HG03108 (cell line): ENCODE data around the gene MBD5.

Experiments
- ATAC-seq: cut with Tn5 transposase; IDR thresholded peaks from one replicate; pipeline ENCODE4 v1.9.1; 2021; ENCODE audit warnings: moderate library complexity; ENCODE audit not compliant: unreplicated experiment

Gene MBD5

DNA sequence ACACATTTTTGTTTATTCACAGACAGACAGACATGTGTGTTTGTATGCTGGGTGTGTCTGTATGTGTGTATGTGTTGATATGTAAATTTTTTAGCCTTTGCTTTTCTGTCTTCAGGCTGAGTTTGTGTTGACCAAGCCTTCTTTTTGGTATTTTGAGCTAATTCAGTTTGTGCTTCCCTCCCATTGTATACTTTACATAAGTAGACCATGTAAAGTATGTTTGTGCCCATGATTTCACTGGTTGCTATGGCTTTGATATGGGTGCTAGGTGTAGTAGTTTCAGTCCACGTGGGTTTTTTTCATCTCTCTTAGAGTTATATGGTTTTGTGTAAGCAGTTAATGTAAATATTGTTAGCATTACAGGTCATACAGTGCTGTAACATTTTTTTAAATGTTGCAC, 494.2 kb downstream of the MBD5 start:
- ATAC-seq, result no peak

DNA sequence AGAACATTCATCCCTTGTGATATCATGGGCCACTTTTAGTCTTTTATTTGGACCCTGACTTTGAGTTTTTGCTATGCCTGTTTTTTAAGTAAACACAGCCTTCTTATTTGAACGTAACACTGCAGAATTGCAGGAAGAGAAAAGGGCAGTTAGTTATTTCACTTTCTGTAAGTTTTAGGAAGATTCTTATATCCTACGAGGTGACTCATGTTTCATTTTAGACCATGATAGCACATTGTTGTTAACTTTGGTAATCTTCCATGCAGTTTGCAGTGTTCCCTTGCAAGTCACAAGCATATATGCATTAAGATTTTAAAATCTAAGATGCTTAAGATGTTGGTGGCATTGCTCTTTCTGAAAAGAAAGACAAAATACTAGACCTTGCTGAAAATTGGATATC, 495.1 kb downstream of the MBD5 start:
- ATAC-seq, result no peak

DNA sequence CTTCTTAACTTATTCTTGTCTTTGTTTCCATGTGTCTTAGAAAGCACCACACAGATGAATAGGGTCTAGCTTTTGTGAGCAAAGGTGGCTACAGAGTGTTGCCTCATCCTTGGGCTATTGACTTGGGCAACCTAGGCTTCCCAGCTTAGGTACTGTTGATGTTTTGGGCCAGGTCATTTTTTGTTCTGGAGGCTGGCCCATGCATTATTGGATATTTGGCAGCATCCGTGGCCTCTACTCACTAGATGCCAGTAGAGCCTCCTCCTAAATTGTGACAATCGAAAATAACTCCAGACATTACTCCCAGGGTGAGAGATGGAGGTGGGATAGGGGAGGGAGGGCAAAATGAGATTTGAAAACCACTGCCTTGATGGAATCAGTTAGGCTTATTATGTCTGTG, 496.4 kb downstream of the MBD5 start:
- ATAC-seq, result no peak

DNA sequence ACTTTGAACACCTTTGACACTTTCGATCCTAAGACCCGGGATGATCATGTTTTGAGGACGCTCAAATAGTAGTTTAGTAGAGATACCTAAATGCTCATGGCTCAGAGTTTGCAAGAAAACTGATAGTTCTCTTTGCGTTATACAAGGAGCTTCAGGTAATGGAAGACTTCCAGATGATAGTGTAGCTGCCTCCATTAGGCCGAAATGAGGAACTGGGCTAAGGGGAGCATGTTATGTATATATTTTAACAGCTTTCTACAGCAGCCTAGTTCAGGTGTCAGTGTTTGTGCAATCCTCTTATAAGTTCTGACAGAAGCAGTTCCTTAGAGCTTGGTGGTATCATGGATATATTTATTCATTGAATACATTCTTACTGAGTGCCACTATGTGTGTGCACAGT, 496.9 kb downstream of the MBD5 start:
- no peak for ATAC-seq

DNA sequence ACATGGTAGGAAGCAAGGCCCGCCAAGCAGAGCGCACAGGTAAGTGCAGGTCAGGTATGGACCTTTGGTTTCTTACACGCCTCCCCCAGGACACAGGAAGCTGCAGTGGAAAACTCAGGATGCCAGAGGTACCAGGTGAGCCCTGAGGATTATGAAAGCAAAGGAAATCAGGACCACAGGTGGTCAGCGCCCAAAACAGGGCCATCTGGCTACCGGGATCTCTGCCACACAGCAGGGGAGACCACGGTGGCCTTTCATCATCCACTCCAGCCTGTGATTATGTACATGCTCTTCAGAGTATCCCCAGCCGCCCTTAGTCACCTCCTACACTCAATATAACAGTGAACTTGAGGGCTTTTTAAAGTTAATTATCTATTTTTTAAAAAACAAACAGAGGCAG, 498.1 kb downstream of the MBD5 start:
- no peak for ATAC-seq

DNA sequence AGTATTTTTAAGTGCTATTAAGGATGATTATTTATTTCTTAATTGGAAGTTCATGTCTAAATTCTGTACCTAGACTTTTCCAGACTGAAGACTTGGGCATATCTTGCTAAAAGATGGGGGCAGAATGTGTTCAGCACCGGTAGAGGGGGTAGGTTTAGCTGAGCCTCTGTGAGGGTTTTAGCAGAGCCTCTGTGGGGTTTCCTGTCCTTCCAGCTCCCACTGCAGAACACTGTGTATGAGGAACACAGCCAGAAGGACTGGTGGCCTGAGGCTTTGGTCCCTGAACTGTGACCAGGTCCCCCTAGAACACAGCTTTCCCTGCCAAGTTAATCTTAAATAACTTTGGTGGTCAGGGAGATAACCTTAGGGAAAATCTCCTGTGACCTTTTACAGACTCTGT, 500.3 kb downstream of the MBD5 start:
- ATAC-seq, result no peak

DNA sequence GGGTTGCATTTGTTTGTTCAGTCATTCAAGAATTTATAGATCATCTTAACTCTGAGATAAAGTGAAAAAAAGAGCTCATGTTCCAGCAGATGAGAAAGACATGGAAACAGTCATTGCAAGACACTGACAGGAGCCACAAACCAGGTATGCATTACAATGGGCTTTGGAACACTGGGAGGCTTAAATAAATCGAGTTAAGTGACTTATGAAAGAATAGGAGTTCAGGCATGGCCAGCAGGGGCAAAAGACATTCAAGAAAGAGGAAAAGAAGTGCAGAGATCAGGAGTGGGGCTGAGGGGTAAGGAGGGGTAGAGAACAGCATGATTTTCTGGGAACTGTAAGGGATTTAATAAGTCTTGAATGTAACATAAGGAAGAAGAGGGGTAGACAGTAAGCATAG, 502.4 kb downstream of the MBD5 start:
- no peak for ATAC-seq

DNA sequence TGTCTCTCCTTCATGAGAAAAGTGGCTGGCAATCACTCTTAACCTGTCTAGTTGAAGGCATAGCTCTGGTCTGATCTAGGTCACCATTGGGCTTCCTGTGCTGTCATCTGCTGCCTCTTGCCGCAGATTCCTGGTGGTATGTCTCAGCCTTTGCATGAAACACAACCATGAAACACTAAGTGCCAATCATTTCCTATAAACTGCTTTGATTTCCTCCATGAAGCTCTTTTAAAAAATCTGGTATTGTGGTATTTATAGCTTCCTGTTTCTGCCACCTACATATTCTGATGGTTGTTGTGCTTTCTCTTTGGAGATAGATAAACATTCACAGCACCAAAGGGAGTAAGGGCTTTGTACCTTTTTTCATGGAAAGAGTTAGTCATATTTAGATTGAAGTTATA, 503.6 kb downstream of the MBD5 start:
- no peak for ATAC-seq

DNA sequence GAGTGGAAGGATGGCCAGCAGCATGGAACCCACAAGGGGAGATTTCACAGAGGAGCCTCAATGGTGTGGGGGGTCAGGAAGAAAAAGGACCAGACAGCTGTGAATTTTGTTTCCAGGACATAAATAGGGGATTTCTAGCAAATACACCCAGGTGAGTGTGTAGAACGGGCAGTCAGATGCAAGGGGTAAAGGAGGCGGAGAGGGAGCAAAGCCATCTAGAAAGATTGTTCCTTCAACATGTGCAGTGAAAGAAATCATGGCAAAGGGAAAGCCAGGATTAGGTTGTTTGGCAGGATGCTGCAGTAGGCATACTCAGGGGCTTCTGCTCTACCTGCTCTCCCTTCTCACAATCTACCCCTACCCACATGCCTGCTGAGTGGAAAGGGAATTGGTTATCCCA, 504.2 kb downstream of the MBD5 start:
- no peak for ATAC-seq

DNA sequence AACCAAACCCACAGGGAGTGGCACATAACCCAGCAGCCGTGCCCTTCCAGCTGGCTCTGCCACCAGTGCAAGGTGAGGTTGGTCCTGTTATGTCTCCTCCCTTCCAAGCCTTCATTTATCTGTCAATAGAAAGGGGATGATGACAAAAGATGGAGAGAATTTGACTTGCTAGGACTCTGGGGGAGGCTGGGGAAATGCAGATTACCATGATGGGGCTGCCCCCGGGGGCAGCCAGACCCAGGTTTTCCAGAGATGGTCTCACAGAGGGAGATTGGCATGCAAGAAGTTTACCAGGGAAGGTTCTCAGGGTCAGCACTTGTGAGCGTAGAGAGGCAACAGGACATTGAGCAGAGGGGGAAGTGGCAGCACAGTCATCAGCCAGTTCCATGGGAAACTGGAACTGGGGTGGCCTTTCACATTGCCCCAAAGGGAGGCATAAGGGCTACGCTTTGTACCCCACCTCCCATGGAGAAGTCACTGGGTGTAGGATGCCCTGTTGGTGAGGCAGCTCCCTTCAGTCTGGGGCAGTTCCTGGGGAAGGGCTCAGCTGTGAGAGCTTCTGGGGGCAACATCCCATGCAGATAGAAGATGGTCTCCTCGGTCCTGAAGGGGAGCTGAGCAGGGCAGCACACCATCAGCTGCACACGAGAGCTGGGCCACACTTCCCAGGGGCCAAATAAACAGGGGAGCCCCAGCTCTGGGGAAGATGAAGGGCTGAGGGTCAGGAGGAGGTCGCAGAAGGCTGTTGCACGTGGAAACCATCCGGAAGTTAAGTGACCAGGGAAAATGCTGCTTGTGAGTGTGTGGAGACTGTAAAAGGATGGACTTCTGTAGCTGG, 505.8 kb downstream of the MBD5 start:
- no peak for ATAC-seq

DNA sequence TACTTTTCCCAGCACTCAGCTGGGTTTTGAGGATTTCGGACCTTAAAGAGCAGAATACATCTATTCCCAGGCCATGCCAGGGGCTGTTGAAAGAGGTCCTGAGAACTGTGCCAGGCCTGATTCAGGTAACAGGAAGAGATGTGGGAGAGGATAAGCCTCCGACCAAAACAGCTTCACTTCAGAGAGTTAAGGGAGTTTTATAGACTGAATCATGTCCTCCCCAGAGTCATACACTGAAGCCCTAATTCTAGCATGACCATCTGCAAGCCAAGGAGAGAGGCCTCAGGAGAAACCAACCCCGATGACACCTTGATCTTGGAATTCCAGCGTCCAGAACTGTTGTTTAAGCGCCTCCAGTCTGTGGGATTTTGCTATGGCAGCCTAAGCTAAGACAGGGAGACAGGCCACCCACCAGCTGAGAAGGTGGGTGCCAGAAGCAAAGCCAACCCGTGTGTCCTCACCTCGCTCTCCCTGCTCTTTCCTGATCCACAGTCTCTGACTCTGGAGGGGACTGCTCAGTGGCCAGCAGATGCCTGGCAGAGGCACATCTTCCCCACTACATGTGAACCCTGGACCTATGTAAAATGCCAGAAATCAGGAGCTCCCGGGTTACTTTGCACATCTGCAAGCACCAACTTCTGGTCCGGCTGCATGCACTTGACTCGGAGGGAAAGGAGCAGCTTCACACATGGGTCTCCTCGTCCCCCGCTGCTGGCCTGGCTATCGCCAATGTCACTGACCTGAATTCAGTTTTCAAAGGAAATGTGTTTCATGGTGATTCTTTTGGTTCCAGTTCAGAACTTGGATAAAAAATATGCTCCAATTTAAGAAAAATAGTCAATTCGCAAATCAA, 506.8 kb downstream of the MBD5 start:
- ATAC-seq, result no peak

DNA sequence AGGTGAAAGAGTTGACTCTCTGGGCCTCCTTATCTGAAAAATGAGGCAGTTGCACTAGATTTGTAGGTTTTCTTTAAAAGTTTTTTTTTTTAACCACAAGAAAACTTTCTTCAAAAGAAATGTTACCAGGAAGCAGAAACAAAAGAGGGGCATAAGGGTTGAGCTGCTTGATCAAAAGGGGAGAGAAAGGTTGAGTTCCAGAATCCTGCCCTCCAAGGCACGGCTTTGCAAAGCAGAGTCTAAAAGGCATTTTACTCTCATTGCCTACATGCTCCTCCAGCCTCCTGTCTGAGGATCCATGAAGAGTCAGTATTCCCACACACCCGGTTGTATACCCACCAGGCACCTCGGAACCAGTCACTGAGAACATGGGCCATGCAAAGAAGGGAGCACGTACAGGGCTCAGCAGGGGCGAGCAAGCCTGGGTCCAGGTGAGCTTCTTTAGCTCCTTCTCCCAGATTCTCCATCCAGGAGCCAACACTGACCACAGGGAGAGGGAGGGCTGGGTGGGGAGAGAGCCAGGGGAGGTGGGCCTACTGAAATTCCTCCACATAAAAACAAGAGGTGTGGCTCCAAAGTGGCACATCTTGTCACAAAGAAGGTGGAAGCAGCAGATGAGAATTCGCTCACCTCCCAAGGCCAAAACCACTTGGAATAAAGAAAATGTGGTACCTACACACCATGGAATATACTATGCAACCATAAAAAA, 507.6 kb downstream of the MBD5 start:
- ATAC-seq, result no peak

DNA sequence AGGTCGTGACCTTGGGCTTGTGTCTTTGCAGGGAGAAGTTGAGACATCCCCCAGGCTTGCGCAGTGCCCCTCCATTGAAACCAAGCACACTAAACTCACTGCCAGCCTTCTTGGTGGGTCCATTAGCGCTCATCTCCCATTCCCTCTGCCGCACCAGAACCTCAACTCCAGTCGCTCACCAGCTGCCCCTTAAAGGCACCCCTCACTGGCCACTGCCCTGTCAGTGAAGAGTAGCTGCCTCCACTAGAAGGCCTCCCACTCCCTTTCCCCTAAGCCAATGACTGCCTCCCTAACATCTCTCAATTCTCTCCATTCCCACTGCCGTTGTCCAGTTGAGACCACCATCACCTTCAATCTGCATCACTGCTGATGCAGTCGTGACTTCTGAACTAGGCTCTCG, 508.9 kb downstream of the MBD5 start:
- ATAC-seq, result no peak

DNA sequence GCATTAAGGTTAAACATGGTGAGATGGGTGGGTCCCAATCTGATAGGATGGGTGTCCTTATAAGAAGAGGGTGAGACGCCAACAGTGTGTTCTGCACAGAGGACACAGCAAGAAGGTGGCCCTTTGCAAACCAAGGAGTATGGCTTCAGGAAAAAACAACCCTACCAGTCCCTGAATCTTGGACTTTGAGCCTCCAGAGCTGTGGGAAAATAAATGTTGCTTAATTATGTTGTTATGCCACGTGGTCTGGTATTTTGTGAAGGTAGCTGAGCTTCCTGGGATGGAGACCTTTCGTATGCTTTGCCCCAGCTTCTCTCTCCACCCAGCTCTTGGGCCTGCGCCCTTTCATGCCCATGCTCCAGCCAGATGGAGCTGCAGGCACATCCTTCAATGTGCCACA, 509.5 kb downstream of the MBD5 start:
- no peak for ATAC-seq

DNA sequence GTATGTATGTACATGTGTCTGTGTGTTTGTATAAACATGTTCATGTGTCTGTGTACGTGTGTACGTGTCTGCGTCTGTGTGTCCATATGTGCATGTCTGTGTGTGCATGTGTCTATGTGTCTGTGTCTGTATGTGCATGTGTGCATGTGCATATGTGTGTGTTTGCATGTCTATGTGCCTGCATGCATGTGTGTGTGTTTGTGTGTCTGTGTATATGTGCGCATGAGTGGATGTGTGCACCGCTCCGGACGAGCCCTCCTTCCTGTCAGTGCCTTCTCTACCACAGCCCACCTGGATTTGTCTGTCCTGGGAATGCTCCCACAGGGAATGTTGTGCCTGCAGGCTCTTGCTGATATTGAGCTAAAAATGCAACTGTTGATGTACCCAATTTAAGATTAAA, 510.3 kb downstream of the MBD5 start:
- no peak for ATAC-seq

DNA sequence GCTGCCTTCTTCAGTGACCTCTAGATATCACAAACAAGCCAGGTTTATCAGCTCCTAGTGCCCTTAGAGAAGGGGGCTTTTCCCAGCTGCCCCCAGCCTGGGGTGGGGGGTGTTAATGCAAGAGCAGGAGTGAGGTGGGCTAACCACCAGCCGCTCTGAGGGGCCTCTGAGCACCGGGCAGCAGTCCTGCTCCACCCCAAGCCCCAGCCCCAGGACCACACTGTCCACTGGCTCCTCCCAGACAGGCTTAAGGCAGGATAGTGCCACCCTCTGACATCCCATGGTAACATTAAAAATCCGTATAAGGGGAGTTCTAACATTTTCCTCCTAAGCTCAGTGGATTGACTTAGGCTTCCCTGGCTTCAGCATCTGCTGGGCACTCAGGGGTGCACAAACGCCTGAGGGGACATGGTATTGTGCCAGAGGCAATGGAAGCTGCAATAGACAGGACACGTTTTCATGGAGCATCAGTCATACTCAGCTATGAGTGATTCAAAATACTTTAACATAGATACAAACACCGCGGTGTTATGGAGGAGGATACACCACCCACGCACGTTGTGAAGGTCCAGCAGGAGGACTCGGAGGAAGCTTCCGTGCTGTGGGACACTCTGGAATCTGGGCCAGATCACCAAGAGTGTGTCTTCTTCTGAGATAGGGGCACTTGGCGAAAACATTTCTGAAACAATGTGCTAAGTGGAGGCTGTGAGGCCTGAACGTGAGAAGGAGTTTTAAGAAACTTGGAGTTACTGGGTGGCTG, 511.0 kb downstream of the MBD5 start:
- ATAC-seq, result no peak

DNA sequence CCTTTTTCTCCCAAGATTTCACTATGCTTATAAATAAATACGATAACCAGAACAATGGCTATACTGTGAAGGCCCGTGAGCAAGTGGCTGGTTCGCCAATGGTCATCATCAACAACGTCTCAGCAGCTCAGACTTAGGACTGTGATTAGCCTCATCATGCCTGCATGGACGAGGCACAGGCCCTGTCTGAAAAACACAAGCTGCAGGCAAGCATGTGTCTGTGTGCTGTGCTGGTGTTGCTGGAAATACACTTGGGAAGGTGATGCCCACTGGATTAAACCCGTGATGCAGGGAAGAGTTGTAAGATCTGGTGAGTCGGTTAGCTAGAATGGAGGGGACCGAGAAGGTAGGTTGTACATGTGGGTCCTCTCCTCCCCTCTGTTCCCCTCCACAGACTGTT, 512.1 kb downstream of the MBD5 start:
- no peak for ATAC-seq

DNA sequence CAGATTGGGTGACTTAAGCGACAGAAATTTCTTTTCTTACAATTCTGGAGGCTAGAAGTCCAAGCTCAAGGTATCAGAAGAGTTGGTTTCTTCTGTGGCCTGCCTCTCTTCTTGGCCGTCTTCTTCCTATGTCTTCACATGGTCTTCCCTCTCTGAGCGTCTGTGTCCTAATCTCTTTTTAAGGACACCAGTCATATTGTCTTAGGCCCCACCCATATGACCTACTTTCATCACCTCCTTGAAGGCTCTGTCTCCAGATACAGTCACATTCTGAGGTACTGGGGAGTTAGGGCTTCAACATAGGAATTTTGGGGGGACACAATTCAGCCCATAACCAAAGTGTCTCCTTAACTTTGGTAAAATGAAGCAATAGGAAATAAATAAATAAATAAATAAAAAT, 512.8 kb downstream of the MBD5 start:
- ATAC-seq, result no peak

DNA sequence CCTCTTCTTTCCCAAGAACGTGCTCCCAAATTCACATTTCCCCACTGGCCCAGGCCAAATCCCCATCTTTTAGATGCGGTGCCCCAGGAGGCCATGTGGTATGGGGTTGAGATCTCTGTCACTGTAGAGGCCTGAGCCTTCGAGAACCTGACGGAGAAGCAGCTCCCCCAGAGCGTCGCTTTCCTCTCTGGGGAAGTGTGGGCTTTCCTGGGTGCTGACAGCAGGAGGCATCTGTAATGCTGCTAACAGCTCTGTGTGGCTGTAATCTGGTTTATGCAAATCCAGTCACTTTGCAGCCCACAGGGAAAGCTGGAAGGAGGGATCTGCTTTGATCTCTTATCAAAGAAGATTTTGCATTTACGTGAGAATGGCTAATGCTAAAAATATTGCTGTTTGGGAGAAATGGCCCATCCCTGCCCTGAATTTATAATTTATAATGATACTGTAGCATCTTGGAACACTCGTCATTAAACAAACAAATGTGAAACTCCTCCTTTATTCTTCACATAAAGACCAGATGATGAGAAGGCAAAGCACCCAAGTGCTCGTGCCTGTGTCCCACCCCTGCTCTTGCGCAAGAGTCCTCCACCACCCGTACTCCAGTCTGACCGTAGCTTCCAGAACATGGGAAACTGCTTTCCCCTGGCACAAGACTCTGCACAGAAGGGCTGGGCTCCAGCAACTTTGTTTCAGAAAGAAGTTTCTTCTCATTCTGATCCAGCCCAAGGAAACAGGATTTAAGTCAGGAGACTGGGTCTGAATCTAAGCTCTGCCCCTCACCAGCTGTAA, 513.7 kb downstream of the MBD5 start:
- no peak for ATAC-seq

DNA sequence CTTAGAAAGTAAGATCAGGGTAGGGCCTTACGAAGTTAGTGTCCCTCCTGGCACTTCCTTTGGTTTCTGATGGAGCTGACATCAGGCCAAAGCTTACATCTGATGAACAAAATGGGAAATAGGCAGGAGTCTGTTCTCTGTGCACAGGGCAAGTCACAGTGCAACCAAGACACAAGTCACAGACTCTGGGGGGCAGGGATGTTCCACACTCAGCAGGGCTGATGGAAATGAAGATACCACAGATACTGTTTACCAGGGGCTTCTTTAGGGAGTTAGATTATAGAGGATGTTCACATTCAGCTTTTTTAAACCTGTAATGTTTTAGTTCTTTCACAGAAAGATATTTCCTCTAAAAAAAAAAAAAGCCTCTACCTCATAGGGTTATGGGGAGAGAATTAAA, 517.5 kb downstream of the MBD5 start:
- no peak for ATAC-seq
